Neuronal stem cell (in vitro differentiated cells): Measurements from ENCODE around the gene ADRM1.
A peak's percentile ranks its signal among the peaks of the same experiment; 100 is the strongest.

Source experiments
- DNase-seq: peaks from one replicate; pipeline ENCODE4 v3.0.0-alpha.2; 2013; ENCODE audit warnings: low spot score
- H2AFZ ChIP-seq: one replicate; pipeline ENCODE4 v1.6.1; 2013; ENCODE audit warnings: mild to moderate bottlenecking, low read length, inconsistent platforms
- H2AK5ac ChIP-seq: 2 replicates; pipeline ENCODE4 v1.6.1; 2013; ENCODE audit warnings: low read depth, mild to moderate bottlenecking, inconsistent platforms, low read length, moderate library complexity, mixed read lengths
- H2BK120ac ChIP-seq: 2 replicates; pipeline ENCODE4 v1.6.1; 2013; ENCODE audit warnings: low read depth, mild to moderate bottlenecking, inconsistent platforms, low read length, moderate library complexity, mixed read lengths
- H2BK12ac ChIP-seq: one replicate; pipeline ENCODE4 v1.6.1; 2013; ENCODE audit warnings: low read length, inconsistent platforms
- H2BK15ac ChIP-seq: 2 replicates; pipeline ENCODE4 v1.6.1; 2013; ENCODE audit warnings: mild to moderate bottlenecking, low read length, inconsistent platforms, mixed read lengths
- H2BK5ac ChIP-seq: one replicate; pipeline ENCODE4 v1.6.1; 2013; ENCODE audit warnings: inconsistent platforms, mild to moderate bottlenecking, low read length, moderate library complexity
- H3K14ac ChIP-seq: one replicate; pipeline ENCODE4 v1.6.1; 2013; ENCODE audit warnings: low read length, inconsistent platforms
- H3K18ac ChIP-seq: 2 replicates; pipeline ENCODE4 v1.6.1; 2013; ENCODE audit warnings: low read length, inconsistent platforms
- H3K23ac ChIP-seq: 2 replicates; pipeline ENCODE4 v1.6.1; 2013; ENCODE audit warnings: low read depth, mild to moderate bottlenecking, mixed read lengths, low read length, inconsistent platforms; ENCODE audit not compliant: poor library complexity
- H3K27ac ChIP-seq: replicated peaks from 3 replicates; pipeline ENCODE4 v1.5.1; 2013; ENCODE audit warnings: low read length, inconsistent platforms
- H3K27me3 ChIP-seq, 3 experiments: 2 replicates each; pipeline ENCODE4 v1.6.1; 2013; ENCODE audit warnings: low read length in 3 of 3, mild to moderate bottlenecking in 2 of 3, inconsistent platforms in 1 of 3, low read depth in 1 of 3, mixed read lengths in 1 of 3, moderate library complexity in 1 of 3; ENCODE audit not compliant: control insufficient read depth in 3 of 3, insufficient read depth in 3 of 3
- H3K36me3 ChIP-seq, 2 donors: replicated peaks in 1 of 2; 2 replicates each; pipeline ENCODE4 v1.6.1; 2013; ENCODE audit warnings: low read length in 2 of 2; ENCODE audit not compliant: control insufficient read depth in 2 of 2, insufficient read depth in 2 of 2
- H3K4ac ChIP-seq: 2 replicates; pipeline ENCODE4 v1.6.1; 2013; ENCODE audit warnings: inconsistent platforms, mild to moderate bottlenecking, low read length, moderate library complexity
- H3K4me1 ChIP-seq, 2 donors: 1 replicate in 1 of 2; 2 replicates in 1 of 2; pipeline ENCODE4 v1.6.1; 2013; ENCODE audit warnings: low read length in 2 of 2, low read depth in 1 of 2; ENCODE audit not compliant: control insufficient read depth in 2 of 2, insufficient read depth in 1 of 2
- H3K4me2 ChIP-seq: one replicate; pipeline ENCODE4 v1.6.1; 2013; ENCODE audit warnings: mild to moderate bottlenecking, low read length, inconsistent platforms; ENCODE audit not compliant: insufficient read depth, poor library complexity, severe bottlenecking
- H3K4me3 ChIP-seq, 2 donors: 2 replicates each; pipeline ENCODE4 v1.5.1; 2013; ENCODE audit warnings: low read length in 2 of 2, mild to moderate bottlenecking in 2 of 2, inconsistent platforms in 1 of 2, moderate library complexity in 1 of 2
- H3K79me1 ChIP-seq: one replicate; pipeline ENCODE4 v1.6.1; 2013; ENCODE audit warnings: low read depth, mild to moderate bottlenecking, inconsistent platforms, low read length, moderate library complexity
- H3K9ac ChIP-seq: one replicate; pipeline ENCODE4 v1.6.1; 2013; ENCODE audit warnings: mild to moderate bottlenecking, low read depth, low read length, inconsistent platforms; ENCODE audit not compliant: poor library complexity
- H3K9me3 ChIP-seq, 2 donors: replicated peaks in 1 of 2; 2 replicates each; pipeline versions ENCODE3 to v1.6.1; 2013; ENCODE audit warnings: low read length in 2 of 2, mild to moderate bottlenecking in 2 of 2, inconsistent platforms in 1 of 2, low read depth in 1 of 2, mixed read lengths in 1 of 2, moderate library complexity in 1 of 2; ENCODE audit not compliant: control insufficient read depth in 2 of 2, insufficient read depth in 1 of 2
- H4K8ac ChIP-seq: one replicate; pipeline ENCODE4 v1.6.1; 2013; ENCODE audit warnings: low read depth, mild to moderate bottlenecking, inconsistent platforms, low read length, moderate library complexity
- H4K91ac ChIP-seq: one replicate; pipeline ENCODE4 v1.6.1; 2013; ENCODE audit warnings: low read length, low read depth, mild to moderate bottlenecking, inconsistent platforms; ENCODE audit not compliant: poor library complexity
- WGBS, 2 donors: extraction: QIAGEN DNeasy Blood & Tissue Kit; methylation state at CpG; one replicate each; pipeline ENCODE4 v1.1.7; 2013; ENCODE audit warnings: missing lambda C conversion rate in 2 of 2, mixed read lengths in 1 of 2; ENCODE audit not compliant: insufficient read length in 2 of 2, insufficient replicate concordance in 1 of 2; ENCODE audit errors: extremely low coverage in 2 of 2; 5-methylcytosine and 5-hydroxymethylcytosine counted together

The ADRM1 gene

DNA sequence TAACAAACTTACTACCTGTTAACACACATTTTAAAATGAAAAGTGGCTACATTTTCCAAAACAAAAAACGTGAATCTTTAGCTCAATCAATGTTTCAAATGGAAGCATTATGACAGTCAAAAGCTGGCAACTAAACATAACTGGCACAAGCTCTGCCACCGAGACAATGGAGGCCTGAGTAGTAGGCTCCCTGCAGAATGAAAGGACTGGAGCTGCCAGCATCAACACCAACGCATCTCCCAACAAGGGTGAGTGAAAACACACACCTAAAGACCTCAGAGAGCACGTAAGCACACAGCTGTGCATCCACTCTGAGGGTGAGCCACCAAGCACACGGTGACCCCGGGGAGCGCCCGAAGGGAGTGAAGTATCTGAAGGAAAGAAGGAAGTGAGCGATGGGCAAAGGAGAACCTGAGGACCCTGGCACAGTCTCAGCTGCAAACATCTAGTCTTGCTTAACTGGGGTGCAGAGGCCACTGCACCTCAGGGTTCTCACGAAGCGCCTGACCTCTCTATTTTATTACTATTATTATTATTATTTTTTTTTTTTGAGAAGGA lies 1.6 kb upstream of the ADRM1 start:
- Histone ChIP-seq H4K91ac (no peak overlapping the region), H3K4me1 (peaks cover 8 to 10% of the 10 kb centered on the region in 2 donors)
- no CpG with 5 or more reads among the region's 11 CpGs for WGBS, 2 donors

DNA sequence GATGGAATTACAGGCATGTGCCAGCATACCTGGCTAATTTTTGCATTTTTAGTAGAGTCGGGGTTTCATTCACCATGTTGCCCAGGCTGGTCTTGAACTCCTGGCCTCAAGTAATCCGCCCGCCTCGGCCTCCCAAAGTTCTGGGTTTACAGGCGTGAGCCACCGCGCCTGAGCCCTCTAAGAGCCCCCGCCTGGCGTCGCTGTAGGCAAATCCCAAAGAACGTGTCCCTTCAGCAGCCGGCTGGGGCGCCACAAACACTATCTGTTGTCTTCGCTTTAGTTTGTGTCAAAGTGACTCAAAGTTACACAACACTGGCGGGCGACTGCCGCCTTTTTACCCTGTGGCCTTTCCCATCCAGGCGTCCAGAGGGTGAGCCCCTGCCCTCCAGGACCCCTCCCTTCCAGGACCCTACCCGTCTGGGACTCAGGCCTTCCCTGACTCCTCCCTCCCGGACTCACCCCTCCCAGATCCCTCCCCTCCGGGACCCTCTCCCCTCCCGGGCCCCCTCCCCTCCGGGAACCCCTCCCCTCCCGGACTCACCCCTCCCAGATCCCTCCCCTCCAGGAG lies 940 bp upstream of the ADRM1 start:
- Histone ChIP-seq H3K23ac (no peak overlapping the region), H2BK5ac (peak overlapping the region; percentile 89), H3K4me2 (peak overlapping the region; percentile 93), H3K9me3 (no peaks in the 10 kb centered on the region), H2AK5ac (no peak overlapping the region), H2BK15ac (no peak overlapping the region), H3K36me3 (peaks cover 24 to 38% of the 10 kb centered on the region in 2 donors), H2BK120ac (no peak overlapping the region), H4K8ac (no peak overlapping the region), H2AFZ (peak overlapping the region; percentile 95), H3K27me3 (no peaks in the 10 kb centered on the region), H3K79me1 (peaks cover 28% of the 10 kb centered on the region), H3K27ac (peak overlapping the region; percentile 99), H4K91ac (no peak overlapping the region), H3K18ac (peak overlapping the region; percentile 31), H3K4me3 (peak overlapping the region in 1 of 2 donors; percentile 97), H3K14ac (no peak overlapping the region), H3K4ac (no peak overlapping the region), H3K9ac (no peak overlapping the region), H3K4me1 (peaks cover 8 to 10% of the 10 kb centered on the region in 2 donors), H2BK12ac (no peak overlapping the region)
- DNase-seq, result peak; percentile 88
- WGBS, 2 donors, result no CpG with 5 or more reads among the region's 24 CpGs

More for the DNA sequence above, 1.6 kb upstream of the ADRM1 start:
- Histone ChIP-seq H3K9ac (no peak overlapping the region), H3K79me1 (peaks cover 28% of the 10 kb centered on the region), H2AFZ (no peak overlapping the region), H3K36me3 (peaks cover 21 to 38% of the 10 kb centered on the region in 2 donors), H3K27me3 (no peaks in the 10 kb centered on the region), H3K9me3 (no peaks in the 10 kb centered on the region), H3K23ac (no peak overlapping the region), H2BK5ac (no peak overlapping the region), H3K4me3 (peak overlapping the region in 1 of 2 donors; percentile 97), H2AK5ac (peak overlapping the region; percentile 59), H3K4me2 (no peak overlapping the region), H4K8ac (no peak overlapping the region), H2BK120ac (no peak overlapping the region), H2BK12ac (no peak overlapping the region), H2BK15ac (no peak overlapping the region), H3K14ac (no peak overlapping the region), H3K27ac (no peak overlapping the region), H3K18ac (no peak overlapping the region), H3K4ac (no peak overlapping the region)
- DNase-seq, result no peak

DNA sequence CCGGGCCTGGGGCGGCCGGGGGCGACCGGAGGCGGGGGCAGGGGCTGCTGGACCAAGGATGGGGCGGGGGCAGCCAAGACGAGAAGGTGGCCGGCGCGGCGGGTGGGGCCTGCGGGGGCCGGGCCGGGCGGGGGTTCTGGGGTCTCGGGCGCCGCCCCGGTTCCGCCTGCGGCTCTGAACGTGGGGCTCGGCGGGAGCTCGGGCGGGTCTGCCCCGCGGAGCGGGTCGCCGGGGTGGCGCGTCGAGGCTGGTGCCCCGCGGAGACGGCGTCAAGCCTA lies 204 bp downstream of the ADRM1 start:
- no CpG with 5 or more reads among the region's 39 CpGs for whole genome bisulfite sequencing, 2 donors
- H3K23ac ChIP-seq, result peak overlapping the region; percentile 85

DNA sequence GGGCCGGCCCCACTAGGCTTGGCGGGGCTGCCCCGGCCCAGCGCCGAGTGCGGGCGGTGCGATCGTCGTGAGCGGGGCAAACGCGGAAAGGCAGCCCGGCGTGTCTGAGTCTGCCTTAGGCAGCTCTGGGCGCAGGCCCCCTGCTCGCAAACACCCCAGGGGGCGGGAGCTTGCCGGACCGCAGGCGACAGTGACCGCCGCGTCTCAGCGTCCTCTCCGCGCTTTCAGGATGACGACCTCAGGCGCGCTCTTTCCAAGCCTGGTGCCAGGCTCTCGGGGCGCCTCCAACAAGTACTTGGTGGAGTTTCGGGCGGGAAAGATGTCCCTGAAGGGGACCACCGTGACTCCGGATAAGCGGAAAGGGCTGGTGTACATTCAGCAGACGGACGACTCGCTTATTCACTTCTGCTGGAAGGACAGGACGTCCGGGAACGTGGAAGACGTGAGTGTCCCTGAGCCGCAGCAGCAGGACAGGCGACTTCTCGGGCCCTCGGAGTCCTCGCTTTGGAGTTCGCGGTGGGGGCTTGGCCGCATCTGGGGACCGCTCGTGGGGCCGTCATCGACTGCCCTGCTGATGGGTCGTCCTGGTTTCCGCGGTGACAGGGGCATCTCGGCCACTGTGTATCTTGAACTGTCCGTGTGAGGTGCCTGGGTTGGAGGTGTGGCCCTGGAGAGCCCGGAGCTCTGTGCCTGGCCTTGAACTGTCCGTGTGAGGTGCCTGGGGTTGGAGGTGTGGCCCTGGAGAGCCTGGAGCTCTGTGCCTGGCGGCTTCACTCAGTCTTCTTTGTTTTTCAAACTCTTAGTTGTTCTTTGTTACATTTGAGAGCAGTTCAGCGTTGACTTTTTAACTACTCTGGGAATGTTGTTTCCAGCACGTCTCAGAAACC lies 786 bp downstream of the ADRM1 start:
- peak overlapping the region; percentile 90 for H2AK5ac ChIP-seq
- H3K9ac ChIP-seq, result peak overlapping the region; percentile 99
- H3K9me3 ChIP-seq, result no peaks in the 10 kb centered on the region
- peak overlapping the region; percentile 85 for H3K18ac ChIP-seq
- H3K4me2 ChIP-seq, result peak overlapping the region; percentile 89
- H2BK5ac ChIP-seq, result peak overlapping the region; percentile 90
- H4K91ac ChIP-seq, result no peak overlapping the region
- peaks cover 40 to 55% of the 10 kb centered on the region in 2 donors for H3K36me3 ChIP-seq
- no peak overlapping the region for H2BK120ac ChIP-seq
- H2AFZ ChIP-seq, result no peak overlapping the region
- H3K4me3 ChIP-seq, result peak overlapping the region; percentile 97
- H4K8ac ChIP-seq, result no peak overlapping the region
- peak overlapping the region; percentile 38 for H3K14ac ChIP-seq
- peaks cover 31% of the 10 kb centered on the region for H3K79me1 ChIP-seq
- H2BK15ac ChIP-seq, result peak overlapping the region; percentile 67
- no peaks in the 10 kb centered on the region for H3K27me3 ChIP-seq
- peak overlapping the region; percentile 41 for H2BK12ac ChIP-seq
- H3K23ac ChIP-seq, result peak overlapping the region; percentile 85
- no CpG with 5 or more reads among the region's 66 CpGs for WGBS, 2 donors
- no peak for DNase-seq
- H3K4ac ChIP-seq, result no peak overlapping the region
- no peak overlapping the region for H3K27ac ChIP-seq
- peaks cover 8 to 10% of the 10 kb centered on the region in 2 donors for H3K4me1 ChIP-seq

More for the DNA sequence above, 204 bp downstream of the ADRM1 start:
- peaks cover 31% of the 10 kb centered on the region for H3K79me1 ChIP-seq
- peak overlapping the region; percentile 90 for H2AK5ac ChIP-seq
- peak overlapping the region; percentile 72 for H2AFZ ChIP-seq
- peak overlapping the region; percentile 85 for H3K18ac ChIP-seq
- no peak for DNase-seq
- peak overlapping the region; percentile 90 for H2BK5ac ChIP-seq
- peak overlapping the region; percentile 38 for H3K14ac ChIP-seq
- peak overlapping the region; percentile 89 for H3K4me2 ChIP-seq
- H2BK12ac ChIP-seq, result peak overlapping the region; percentile 41
- H3K4ac ChIP-seq, result no peak overlapping the region
- H3K36me3 ChIP-seq, result peaks cover 35 to 50% of the 10 kb centered on the region in 2 donors
- no peak overlapping the region for H2BK120ac ChIP-seq
- peak overlapping the region; percentile 97 for H3K4me3 ChIP-seq
- no peak overlapping the region for H4K8ac ChIP-seq
- peak overlapping the region; percentile 99 for H3K9ac ChIP-seq
- H3K27ac ChIP-seq, result no peak overlapping the region
- H2BK15ac ChIP-seq, result no peak overlapping the region
- no peaks in the 10 kb centered on the region for H3K27me3 ChIP-seq
- H3K4me1 ChIP-seq, result peaks cover 8 to 10% of the 10 kb centered on the region in 2 donors
- no peaks in the 10 kb centered on the region for H3K9me3 ChIP-seq
- no peak overlapping the region for H4K91ac ChIP-seq
